Measurements from ENCODE around the gene FZD7. TPM values are rescaled to one million over a fixed set of nuclear protein-coding genes. Genes with fewer than 3 reads are reported as not detected.

FZD7 gene
- 3.5 TPM for polyA plus RNA-seq (2012; ENCODE audit: insufficient read depth, insufficient read length)

DNA sequence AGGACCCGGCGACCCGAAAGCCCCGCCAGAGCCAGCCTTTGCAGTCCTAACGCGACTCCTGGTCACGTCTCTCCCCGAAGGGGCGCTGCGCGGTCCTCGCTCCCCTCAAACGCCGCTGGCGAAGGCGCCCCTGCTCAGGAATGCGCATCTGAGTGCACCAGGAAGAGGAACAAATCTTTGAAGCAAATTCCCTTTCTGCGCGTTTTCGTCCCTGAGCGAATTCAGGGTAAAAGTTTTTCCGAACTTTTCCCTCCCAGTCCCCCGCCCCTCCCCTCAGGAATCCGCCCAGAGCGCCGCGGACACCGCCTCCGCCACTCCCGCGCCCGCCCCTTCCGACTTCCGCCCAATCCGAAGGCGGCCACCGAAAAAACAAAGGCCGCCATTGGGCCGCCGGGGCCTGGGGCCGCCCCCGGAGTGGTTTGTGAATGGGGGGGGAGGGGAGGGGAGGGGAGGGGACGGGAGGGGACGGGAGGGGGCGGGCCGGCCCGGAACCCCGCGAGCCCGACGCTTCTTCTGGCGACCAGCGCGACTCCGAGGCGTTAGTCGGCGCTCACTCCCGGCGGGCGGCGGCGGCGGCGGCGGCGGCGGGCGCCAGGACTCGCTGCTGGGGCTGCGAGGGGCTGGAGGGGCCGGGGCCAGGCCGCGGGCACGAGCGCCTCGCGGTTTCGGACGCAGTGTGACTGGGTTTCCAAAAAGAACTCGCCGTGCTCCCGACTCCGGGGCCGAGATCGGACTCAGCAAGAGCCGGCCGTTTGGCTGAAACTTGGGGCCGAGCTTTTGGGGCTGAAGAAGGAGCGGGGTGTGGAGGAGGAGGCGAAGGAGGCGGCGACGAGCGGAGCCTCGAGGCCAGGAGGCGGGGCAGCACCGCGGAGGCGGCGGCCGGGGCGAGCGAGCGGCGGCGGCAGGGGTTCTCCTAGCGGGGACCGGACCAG is at the start of gene FZD7:
FZD7 (plus strand) TSS at position 539 of the 932 bp plus-strand sequence. CDS start 793 bp downstream, outside the sequence.
- DNase-seq (ENCODE audit: low read depth, low spot score) = peak; percentile 73
- peak within 1 kb of the TSS; percentile 68 for H3K4me3 ChIP-seq (ENCODE audit: low read length)

GRCh38 chr2:201984333-201984732 is 49.3 kb upstream of the FZD7 start:
- H3K4me3 ChIP-seq (ENCODE audit: low read length) = no peak overlapping the region
- no peak for DNase-seq (ENCODE audit: low read depth, low spot score)

- no peak overlapping the region for H3K4me3 ChIP-seq (ENCODE audit: low read length)
- peak; percentile 32 for DNase-seq (ENCODE audit: low read depth, low spot score)
Observed at GRCh38 chr2:201984800-201985525, 48.7 kb upstream of the FZD7 start.

- no peak for DNase-seq (ENCODE audit: low read depth, low spot score)
Observed at GRCh38 chr2:201985728-201986462, 47.8 kb upstream of the FZD7 start.

DNA sequence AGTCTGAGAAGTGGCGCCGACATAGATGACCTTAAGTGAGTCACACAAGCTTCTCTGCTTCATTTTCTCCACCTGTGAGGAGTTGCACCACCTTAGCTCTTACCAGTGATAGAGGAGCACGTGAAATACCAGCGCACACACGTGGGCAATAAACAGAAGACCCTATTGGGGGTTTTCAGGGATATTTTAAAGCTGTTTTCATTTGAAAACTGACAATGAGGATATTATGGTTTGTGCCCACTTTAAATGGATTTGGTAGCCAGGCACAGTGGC is 47.3 kb upstream of the FZD7 start:
- H3K4me3 ChIP-seq (ENCODE audit: low read length) = no peak overlapping the region
- no peak for DNase-seq (ENCODE audit: low read depth, low spot score)

More at GRCh38 chr2:201985728-201986462, 47.8 kb upstream of the FZD7 start:
- no peak overlapping the region for H3K4me3 ChIP-seq (ENCODE audit: low read length)

- no peak overlapping the region for H3K4me3 ChIP-seq (ENCODE audit: low read length)
Observed at GRCh38 chr2:201987426-201987825, 46.2 kb upstream of the FZD7 start.

GRCh38 chr2:201990069-201990468 is 43.6 kb upstream of the FZD7 start:
- no peak for DNase-seq (ENCODE audit: low read depth, low spot score)
- no peak overlapping the region for H3K4me3 ChIP-seq (ENCODE audit: low read length)

More at GRCh38 chr2:201987426-201987825, 46.2 kb upstream of the FZD7 start:
- DNase-seq (ENCODE audit: low read depth, low spot score) = peak; percentile 91

- H3K4me3 ChIP-seq (ENCODE audit: low read length) = no peak overlapping the region
- no peak for DNase-seq (ENCODE audit: low read depth, low spot score)
Observed at GRCh38 chr2:201992960-201993359, 40.7 kb upstream of the FZD7 start.

GRCh38 chr2:201994973-201995638 is 38.5 kb upstream of the FZD7 start:
- no peak overlapping the region for H3K4me3 ChIP-seq (ENCODE audit: low read length)
- no peak for DNase-seq (ENCODE audit: low read depth, low spot score)

GRCh38 chr2:201996006-201996405 is 37.6 kb upstream of the FZD7 start:
- H3K4me3 ChIP-seq (ENCODE audit: low read length) = no peak overlapping the region
- DNase-seq (ENCODE audit: low read depth, low spot score) = no peak

DNA sequence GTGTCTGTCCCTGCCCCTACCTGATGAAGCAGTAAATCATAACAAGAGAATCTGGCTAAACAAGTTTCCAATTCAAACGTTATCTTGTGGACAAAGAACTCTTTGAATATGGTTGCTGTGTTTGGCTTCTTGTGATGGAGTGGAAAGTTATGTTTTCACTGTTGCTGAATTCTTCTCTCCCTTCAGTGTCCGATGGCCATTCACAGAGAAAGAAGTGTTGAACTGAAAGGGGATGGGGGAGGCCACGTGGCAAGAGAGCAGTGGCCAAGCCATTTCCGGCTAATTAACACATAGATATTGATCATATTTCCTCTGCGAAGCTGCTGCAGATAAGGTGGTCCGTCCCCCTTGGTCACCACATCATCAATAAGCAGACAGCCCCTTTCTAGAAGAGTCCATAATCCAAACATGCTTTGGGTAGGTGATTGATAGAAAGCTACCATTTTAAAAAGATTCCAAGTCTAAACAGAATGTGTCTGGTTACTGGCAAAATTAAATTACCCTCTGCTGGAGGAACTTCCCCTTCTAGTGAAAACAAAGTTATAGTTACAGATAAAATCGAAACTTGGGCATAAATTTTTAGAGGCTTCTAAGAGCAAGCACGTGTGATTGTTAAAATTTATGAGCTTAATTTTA is 36.9 kb upstream of the FZD7 start:
- DNase-seq (ENCODE audit: low read depth, low spot score) = no peak
- no peak overlapping the region for H3K4me3 ChIP-seq (ENCODE audit: low read length)

- no peak for DNase-seq (ENCODE audit: low read depth, low spot score)
Observed at GRCh38 chr2:201999279-201999678, 34.4 kb upstream of the FZD7 start.

GRCh38 chr2:202001826-202002225 is 31.8 kb upstream of the FZD7 start:
- H3K4me3 ChIP-seq (ENCODE audit: low read length) = no peak overlapping the region
- no peak for DNase-seq (ENCODE audit: low read depth, low spot score)

More at GRCh38 chr2:201999279-201999678, 34.4 kb upstream of the FZD7 start:
- H3K4me3 ChIP-seq (ENCODE audit: low read length) = no peak overlapping the region

DNA sequence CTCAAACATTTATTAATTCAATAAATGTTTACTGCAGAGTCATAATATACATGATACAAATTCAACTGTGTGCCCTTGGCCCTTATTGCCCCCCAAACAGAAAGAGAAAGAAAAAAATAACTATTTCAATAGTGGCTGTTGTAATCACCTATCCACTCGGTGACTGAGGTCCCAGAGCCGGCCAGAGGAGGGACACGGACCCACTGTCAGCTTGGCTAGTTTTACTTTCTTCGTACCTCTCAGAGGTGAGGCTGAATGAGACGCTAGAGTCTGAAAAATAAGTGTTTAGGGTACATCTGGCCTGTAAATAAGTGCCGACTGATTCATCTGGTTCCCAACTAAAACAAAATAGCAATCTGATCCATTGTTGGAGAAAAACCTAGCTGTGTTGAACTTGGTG is 31.3 kb upstream of the FZD7 start:
- no peak overlapping the region for H3K4me3 ChIP-seq (ENCODE audit: low read length)
- DNase-seq (ENCODE audit: low read depth, low spot score) = no peak

GRCh38 chr2:202005272-202005887 is 28.3 kb upstream of the FZD7 start:
- no peak for DNase-seq (ENCODE audit: low read depth, low spot score)
- no peak overlapping the region for H3K4me3 ChIP-seq (ENCODE audit: low read length)

- no peak overlapping the region for H3K4me3 ChIP-seq (ENCODE audit: low read length)
- no peak for DNase-seq (ENCODE audit: low read depth, low spot score)
Observed at GRCh38 chr2:202006301-202006700, 27.4 kb upstream of the FZD7 start.

GRCh38 chr2:202007015-202007982 is 26.4 kb upstream of the FZD7 start:
- no peak overlapping the region for H3K4me3 ChIP-seq (ENCODE audit: low read length)
- DNase-seq (ENCODE audit: low read depth, low spot score) = no peak

Measured in Jurkat, Clone E6-1 (cell line).